NB4 (cell line): ENCODE data around the gene TSPO.
A peak's percentile ranks its signal among the peaks of the same experiment; 100 is the strongest.

ENCODE experiments used
- DNase-seq: peaks from one replicate; pipeline ENCODE4 v3.0.0; 2010; ENCODE audit warnings: low read depth
- H3K4me3 ChIP-seq: one replicate; pipeline ENCODE4 v1.5.1; 2011; ENCODE audit warnings: mild to moderate bottlenecking, low read depth, low read length, moderate library complexity
- CTCF ChIP-seq: IDR thresholded peaks from one replicate; pipeline ENCODE4 v1.5.1; 2012; ENCODE audit warnings: low read depth, low read length
- MAX ChIP-seq: IDR thresholded peaks from 2 replicates; pipeline ENCODE4 v1.6.1; 2011; ENCODE audit warnings: low read depth, low read length
- MYC ChIP-seq: IDR thresholded peaks from 2 replicates; pipeline ENCODE4 v1.6.1; 2011; ENCODE audit warnings: low read depth, low read length
- POLR2A ChIP-seq: IDR thresholded peaks from 2 replicates; pipeline ENCODE4 v1.6.1; 2011; ENCODE audit warnings: mild to moderate bottlenecking; ENCODE audit not compliant: insufficient read length; ENCODE audit errors: extremely low read depth

Gene TSPO

GRCh38 chr22:43148581-43148980, 2.8 kb upstream of the TSPO start:
- no peak for TF ChIP-seq MAX
- no peak for TF ChIP-seq POLR2A
- no peak for TF ChIP-seq CTCF
- TF ChIP-seq MYC = no peak
- peak; percentile 42 for DNase-seq
- no peak overlapping the region for H3K4me3 ChIP-seq

GRCh38 chr22:43150731-43151206, 590 bp upstream of the TSPO start:
- no peak for DNase-seq
- peak overlapping the region; percentile 21 for H3K4me3 ChIP-seq
- TF ChIP-seq CTCF (no peak), POLR2A (no peak), MAX (no peak), MYC (no peak)

- TF ChIP-seq POLR2A = no peak
- no peak for TF ChIP-seq MYC
- TF ChIP-seq CTCF = no peak
- TF ChIP-seq MAX = no peak
- DNase-seq = no peak
- peak overlapping the region; percentile 73 for H3K4me3 ChIP-seq
Observed at GRCh38 chr22:43152003-43152356, 621 bp downstream of the TSPO start.

GRCh38 chr22:43152357-43153071, 1.2 kb downstream of the TSPO start:
- H3K4me3 ChIP-seq = peak overlapping the region; percentile 73
- peak; percentile 58 for DNase-seq
- TF ChIP-seq MYC (no peak), POLR2A (no peak), CTCF (no peak), MAX (no peak)

GRCh38 chr22:43153899-43154298, 2.5 kb downstream of the TSPO start:
- peak overlapping the region; percentile 11 for H3K4me3 ChIP-seq
- DNase-seq = peak; percentile 62
- TF ChIP-seq CTCF = no peak
- no peak for TF ChIP-seq MYC
- no peak for TF ChIP-seq POLR2A
- no peak for TF ChIP-seq MAX
